Heart left ventricle (tissue), 13 donors: ENCODE results near the gene OR10K2.

ENCODE experiments used
- CTCF ChIP-seq, 12 donors: fragments of 200-600 bp; sonication (generic) in 4 of 12; IDR thresholded peaks; one replicate each; pipeline versions ENCODE4 v1.5.0 to v1.8.0; 2018 to 2022; ENCODE audit warnings: antibody characterized with exemption in 12 of 12, mild to moderate bottlenecking in 5 of 12
- POLR2A ChIP-seq, 2 donors: fragments of 450-650 bp; IDR thresholded peaks; one replicate each; pipeline ENCODE4 v1.6.1; 2017; ENCODE audit warnings: antibody characterized with exemption in 2 of 2, mild to moderate bottlenecking in 2 of 2, moderate library complexity in 2 of 2
- donor health status: ischemic (EF 13 %, LVEDD 7.1; RV severe dilation, severe dysfunction).
- donor health status: DM: no; HTN: yes; CAD: no.
- donor health status: DM: no; HTN: no; CAD: no.
- donor health status: ischemic (EF 25% LVEDD 6.9; RV normal size, moderate dysfunction).
- donor health status: ischemic (EF 25% LVEDD 5.7; RV mildly dilated, moderate dysfunction).
- donor health status: ischemic (EF 35%, LVEDD 5.7; RV mildly dilated, moderate dysfunction).
- donor health status: nonischemic (EF 11% LVEDD 7.7; RV severe dilation, severe dysfunction).
- donor health status: DM: yes; HTN: yes; CAD: no.
- donor health status: PGD.
- donor health status: ischemic (EF 29% LVEDD 5.4; RV normal size, mild dysfunction).
- donor health status: nonischemic (EF 23%, LVEDD 6.1; RV moderate dilation, normal function).

DNA sequence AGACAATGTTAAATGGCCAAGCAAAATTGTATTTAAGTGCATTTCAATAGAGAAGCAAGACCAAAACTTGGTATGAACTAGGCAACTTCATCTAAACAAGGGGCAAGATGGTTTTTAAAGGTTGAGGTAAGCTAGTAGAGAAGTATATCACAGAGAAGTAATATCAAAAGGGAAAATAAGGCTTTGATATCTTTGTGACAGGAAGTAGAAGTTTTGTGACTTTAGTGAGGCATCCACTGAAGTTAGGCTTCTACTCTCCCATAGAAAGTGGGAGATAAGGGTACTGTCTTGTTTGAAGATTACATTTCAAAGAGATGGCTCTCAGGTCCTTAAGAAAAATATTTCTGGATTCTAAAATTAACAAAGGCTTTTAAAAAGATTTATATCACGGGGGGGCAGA lies 35.7 kb downstream of the OR10K2 start:
- TF ChIP-seq CTCF (IDR thresholded peaks at IDR 0.05) (no peak), POLR2A (IDR thresholded peaks at IDR 0.05) (no peak)
